Measurements from ENCODE around the gene TBC1D9B.

Gene TBC1D9B

DNA sequence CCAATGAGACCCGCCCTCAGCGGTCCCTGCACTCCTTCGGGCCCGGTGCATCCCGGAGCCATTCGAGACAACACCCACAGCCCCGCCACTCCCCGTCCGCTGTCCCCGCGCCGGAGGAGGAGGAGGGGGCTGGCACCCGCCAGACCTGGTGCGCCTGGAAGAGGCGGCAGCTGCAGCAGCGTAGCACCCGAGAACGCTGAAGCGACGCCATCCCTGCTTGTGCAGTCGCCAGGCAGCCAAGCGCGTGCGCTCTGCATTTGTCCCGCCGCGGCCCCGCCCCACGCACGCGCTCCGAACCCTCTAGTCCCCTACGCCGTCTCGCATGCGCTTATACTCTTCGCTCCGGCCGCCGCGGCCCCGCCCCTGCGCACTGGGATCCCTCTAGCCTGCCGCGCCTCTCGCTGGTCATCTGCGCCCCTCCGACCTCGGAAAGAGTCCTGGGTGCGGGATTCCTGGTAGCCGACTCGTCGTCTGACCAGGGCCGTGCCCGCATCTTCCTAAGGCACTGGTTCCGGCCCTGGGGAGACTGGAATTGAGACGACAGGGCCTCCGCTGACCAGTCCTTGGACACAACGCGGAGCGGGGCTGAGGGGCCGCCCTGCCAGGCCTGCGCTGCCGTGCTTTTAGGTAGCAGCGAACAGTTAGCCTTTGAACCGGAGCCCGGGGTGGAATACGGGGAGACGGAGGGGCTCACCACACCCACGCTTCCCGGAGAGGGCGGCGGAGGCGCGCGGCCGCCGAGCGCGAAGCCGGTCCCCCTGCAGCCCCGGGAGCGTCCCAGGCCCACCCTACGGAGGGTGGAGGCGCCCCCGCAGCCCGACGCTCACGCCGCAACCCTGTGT lies 48.9 kb downstream of the TBC1D9B start, which contains the start of gene MRNIP:
Gene MRNIP (minus strand): TSS at position 232 of the 842 bp plus-strand sequence. CDS start 21 bp downstream, at position 211.
- peak within 1 kb of the TSS; percentile 70 for H3K27ac ChIP-seq
- no peak for TF ChIP-seq ZFX (IDR thresholded peaks at IDR 0.05; ENCODE audit: borderline replicate concordance)
- TF ChIP-seq, protein P1, sequence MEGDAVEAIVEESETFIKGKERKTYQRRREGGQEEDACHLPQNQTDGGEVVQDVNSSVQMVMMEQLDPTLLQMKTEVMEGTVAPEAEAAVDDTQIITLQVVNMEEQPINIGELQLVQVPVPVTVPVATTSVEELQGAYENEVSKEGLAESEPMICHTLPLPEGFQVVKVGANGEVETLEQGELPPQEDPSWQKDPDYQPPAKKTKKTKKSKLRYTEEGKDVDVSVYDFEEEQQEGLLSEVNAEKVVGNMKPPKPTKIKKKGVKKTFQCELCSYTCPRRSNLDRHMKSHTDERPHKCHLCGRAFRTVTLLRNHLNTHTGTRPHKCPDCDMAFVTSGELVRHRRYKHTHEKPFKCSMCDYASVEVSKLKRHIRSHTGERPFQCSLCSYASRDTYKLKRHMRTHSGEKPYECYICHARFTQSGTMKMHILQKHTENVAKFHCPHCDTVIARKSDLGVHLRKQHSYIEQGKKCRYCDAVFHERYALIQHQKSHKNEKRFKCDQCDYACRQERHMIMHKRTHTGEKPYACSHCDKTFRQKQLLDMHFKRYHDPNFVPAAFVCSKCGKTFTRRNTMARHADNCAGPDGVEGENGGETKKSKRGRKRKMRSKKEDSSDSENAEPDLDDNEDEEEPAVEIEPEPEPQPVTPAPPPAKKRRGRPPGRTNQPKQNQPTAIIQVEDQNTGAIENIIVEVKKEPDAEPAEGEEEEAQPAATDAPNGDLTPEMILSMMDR (IDR thresholded peaks at IDR 0.05), result no peak

GRCh38 chr5:179858241-179858585 lies 49.5 kb downstream of the TBC1D9B start:
- no peak for TF ChIP-seq ZFX (IDR thresholded peaks at IDR 0.05; ENCODE audit: borderline replicate concordance)
- TF ChIP-seq, protein P1 (IDR thresholded peaks at IDR 0.05), result no peak
- H3K27ac ChIP-seq, result peak overlapping the region; percentile 70

DNA sequence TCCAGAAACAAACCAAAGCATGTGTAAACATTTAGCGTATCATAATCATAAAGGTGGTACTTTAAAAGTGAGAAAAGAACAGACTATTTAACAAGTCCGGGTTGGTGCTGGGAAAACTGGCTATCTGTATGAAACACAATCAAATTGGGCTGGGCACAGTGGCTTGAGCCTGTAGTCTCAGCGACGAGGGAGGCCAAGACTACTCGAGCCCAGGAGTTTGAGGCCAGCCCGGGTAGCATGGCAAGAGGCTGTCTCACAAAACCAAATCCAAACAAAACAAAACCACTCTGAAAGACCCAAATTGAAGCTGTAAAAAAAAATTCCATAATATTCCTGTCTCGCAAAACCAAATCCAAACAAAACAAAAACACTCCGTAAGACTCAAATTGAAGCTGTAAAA lies 53.3 kb downstream of the TBC1D9B start:
- no peak overlapping the region for H3K27ac ChIP-seq

DNA sequence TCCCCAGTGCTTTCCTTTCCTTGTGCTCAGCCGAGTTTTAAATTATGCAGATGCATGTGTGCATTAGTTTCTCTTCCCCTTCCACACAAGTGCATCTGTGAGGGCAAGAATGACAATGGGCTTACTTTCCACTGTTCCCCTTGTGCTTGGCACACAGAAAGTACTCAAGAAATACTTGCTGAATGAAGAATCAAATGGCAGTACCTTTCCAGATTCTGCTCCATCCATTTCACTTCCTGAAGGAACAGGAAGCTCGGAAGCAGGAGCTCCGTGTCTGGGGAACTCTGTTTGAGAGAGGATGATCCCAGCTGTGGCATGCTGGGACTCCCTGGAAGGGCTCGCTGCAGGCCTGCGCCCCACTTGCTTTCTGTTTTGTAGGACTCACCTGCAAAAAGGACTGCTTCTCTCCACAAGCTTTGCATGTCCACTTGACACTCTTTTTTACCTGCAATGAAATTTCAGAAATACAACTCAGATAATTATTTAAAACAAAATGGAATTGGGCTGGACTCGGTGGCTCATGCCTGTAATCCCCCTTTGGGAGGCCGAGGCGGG lies 54.6 kb downstream of the TBC1D9B start:
- TF ChIP-seq ZFX (IDR thresholded peaks at IDR 0.05; ENCODE audit: borderline replicate concordance), result no peak
- TF ChIP-seq, protein P1 (IDR thresholded peaks at IDR 0.05), result no peak
- no peak overlapping the region for H3K27ac ChIP-seq

More for the DNA sequence above, 53.3 kb downstream of the TBC1D9B start:
- TF ChIP-seq, protein P1 (IDR thresholded peaks at IDR 0.05), result no peak
- no peak for TF ChIP-seq ZFX (IDR thresholded peaks at IDR 0.05; ENCODE audit: borderline replicate concordance)

GRCh38 chr5:179841621-179842020 lies 66.1 kb downstream of the TBC1D9B start:
- no peak overlapping the region for H3K27ac ChIP-seq
- TF ChIP-seq, protein P1 (IDR thresholded peaks at IDR 0.05), result no peak
- no peak for TF ChIP-seq ZFX (IDR thresholded peaks at IDR 0.05; ENCODE audit: borderline replicate concordance)

- no peak overlapping the region for H3K27ac ChIP-seq
- TF ChIP-seq, protein P1 (IDR thresholded peaks at IDR 0.05), result no peak
- TF ChIP-seq ZFX (IDR thresholded peaks at IDR 0.05; ENCODE audit: borderline replicate concordance), result no peak
Measured at GRCh38 chr5:179840766-179841165, 66.9 kb downstream of the TBC1D9B start.

DNA sequence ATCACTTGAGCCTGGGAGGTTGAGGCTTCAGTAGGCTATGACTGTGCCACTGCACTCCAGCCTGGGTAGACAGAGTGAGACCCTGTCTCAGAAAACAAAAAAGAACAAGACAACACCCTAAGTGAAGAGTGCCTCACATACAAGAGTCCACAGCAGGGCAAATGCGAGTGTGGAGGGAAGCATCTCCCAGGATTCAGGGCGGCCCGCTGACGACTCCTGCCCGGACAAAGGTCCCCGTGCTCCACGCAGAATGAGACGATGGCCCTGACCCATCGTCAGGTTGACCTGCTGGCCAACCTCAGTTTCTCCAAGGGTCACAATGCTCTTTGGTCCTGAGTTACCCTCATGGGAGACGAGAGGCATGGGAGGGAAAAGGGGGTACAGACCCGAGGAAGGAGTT lies 67.4 kb downstream of the TBC1D9B start:
- TF ChIP-seq ZFX (IDR thresholded peaks at IDR 0.05; ENCODE audit: borderline replicate concordance), result no peak
- TF ChIP-seq, protein P1 (IDR thresholded peaks at IDR 0.05), result no peak
- no peak overlapping the region for H3K27ac ChIP-seq

Data from 22Rv1 (cell line).